Neural progenitor cell (in vitro differentiated cells): ENCODE measurements around the gene ZFHX3.

Experiments
- CTCF ChIP-seq: fragments of 200-600 bp; sonication (generic); IDR thresholded peaks from 2 replicates; pipeline ENCODE4 v1.5.1; 2017; ENCODE audit warnings: antibody characterized with exemption, mild to moderate bottlenecking
- EZH2 ChIP-seq: fragments of 200-600 bp; sonication (generic); IDR thresholded peaks from 2 replicates; pipeline ENCODE4 v1.6.1; 2017; ENCODE audit warnings: antibody characterized with exemption, mild to moderate bottlenecking, moderate library complexity

- TF ChIP-seq CTCF (no peak), EZH2 (no peak)
Observed at GRCh38 chr16:72979974-72980373, 68.0 kb downstream of the ZFHX3 start.
